Esophagus squamous epithelium (tissue), 5 donors: ENCODE data around the gene RNF180. TPM values are rescaled to one million over a fixed set of nuclear protein-coding genes. Genes with fewer than 3 reads are reported as not detected.
"Not testable (repeated sequence)": the region's sequence is repeated elsewhere in the genome, so short reads cannot be mapped to it uniquely, and the experiment has no call there.

Source experiments
- DNase-seq: peaks from one replicate; lab custom pipeline; 2025; lab: John Stamatoyannopoulos, UW
- H3K27ac ChIP-seq, 4 donors: fragments of 200-600 bp; sonication (generic); one replicate each; pipeline ENCODE4 v1.5.1; 2016 to 2019; ENCODE audit warnings: mild to moderate bottlenecking in 1 of 4
- H3K27me3 ChIP-seq, 4 donors: fragments of 200-600 bp; sonication (generic); 1 replicate in 3 of 4; 2 replicates in 1 of 4; pipeline versions ENCODE4 v1.5.1 to v1.6.0; 2017 to 2021; ENCODE audit warnings: antibody characterized with exemption in 1 of 4
- H3K36me3 ChIP-seq, 3 donors: fragments of 200-600 bp; sonication (generic); one replicate each; pipeline ENCODE4 v1.5.1; 2016 to 2019
- H3K4me1 ChIP-seq, 3 donors: fragments of 200-600 bp; sonication (generic); one replicate each; pipeline ENCODE4 v1.5.1; 2017 to 2019
- H3K4me3 ChIP-seq, 4 donors: fragments of 200-600 bp; sonication (generic); 1 replicate in 3 of 4; 2 replicates in 1 of 4; pipeline ENCODE4 v1.5.1; 2016 to 2019; ENCODE audit warnings: mild to moderate bottlenecking in 2 of 4, moderate library complexity in 1 of 4
- H3K9me3 ChIP-seq, 3 donors: fragments of 200-600 bp; sonication (generic); one replicate each; pipeline ENCODE4 v1.5.1; 2016 to 2019
- CTCF ChIP-seq, 6 experiments: fragments of 450-650 bp in 4 of 6; fragments of 200-600 bp in 2 of 6; sonication (generic) in 2 of 6; IDR thresholded peaks; one replicate each; pipeline ENCODE4 v1.5.1; 2016 to 2019; ENCODE audit warnings: antibody characterized with exemption in 6 of 6, mild to moderate bottlenecking in 4 of 6, moderate library complexity in 4 of 6
- POLR2A ChIP-seq, 4 donors: fragments of 450-650 bp; IDR thresholded peaks; one replicate each; pipeline ENCODE4 v1.6.1; 2017; ENCODE audit warnings: antibody characterized with exemption in 4 of 4, mild to moderate bottlenecking in 4 of 4, moderate library complexity in 3 of 4
- WGBS, 2 donors: methylation state at CpG; one replicate each; pipeline ENCODE4 v1.1.5; 2018; 5-methylcytosine and 5-hydroxymethylcytosine counted together
- intact Hi-C: fragments of 100-400 bp; cut with DNase I; formaldehyde crosslinking; loops from one replicate; pipeline ENCODE4 v1.15.0; 2022
- total RNA-seq, 4 donors: library from RNA; depleted of rRNA; stranded (reverse); fragments of >200 nt; gene quantifications; one replicate each; pipeline ENCODE4 v1.1.0, GENCODE V29; 2016
- donor health status: DM: yes; HTN: yes; CAD: no.

Gene RNF180
- total RNA-seq, 4 donors from 2014 or later = 2.1 to 9.5 (median 3.3) TPM

- H3K9me3 ChIP-seq = no peaks in the 10 kb centered on the region
- no peak overlapping the region for H3K27ac ChIP-seq
- intact Hi-C loops = no loop called here
- 71 to 90% methylated on average over 1 of the region's 1 CpG for WGBS, 2 donors
- no peaks in the 10 kb centered on the region for H3K27me3 ChIP-seq
- TF ChIP-seq POLR2A (IDR thresholded peaks at IDR 0.05) (no peak), CTCF (IDR thresholded peaks at IDR 0.05) (no peak)
- no peak overlapping the region for H3K4me3 ChIP-seq
- DNase-seq = no peak
- H3K4me1 ChIP-seq = peaks cover 0 to 6% (median 0%) of the 10 kb centered on the region in 3 donors
- no peaks in the 10 kb centered on the region for H3K36me3 ChIP-seq
Measured at GRCh38 chr5:64344501-64344900, 178.9 kb downstream of the RNF180 start.

GRCh38 chr5:64347309-64347708, 181.7 kb downstream of the RNF180 start:
- intact Hi-C loops = no loop called here
- Histone ChIP-seq H3K4me3 (no peak overlapping the region), H3K4me1 (no peaks in the 10 kb centered on the region), H3K27me3 (no peaks in the 10 kb centered on the region), H3K36me3 (no peaks in the 10 kb centered on the region), H3K27ac (no peak overlapping the region), H3K9me3 (no peaks in the 10 kb centered on the region)
- TF ChIP-seq POLR2A (IDR thresholded peaks at IDR 0.05) = no peak
- no peak for TF ChIP-seq CTCF (IDR thresholded peaks at IDR 0.05)
- no peak for DNase-seq

GRCh38 chr5:64364426-64364825, 198.8 kb downstream of the RNF180 start:
- Histone ChIP-seq H3K9me3 (peaks cover 0 to 15% (median 5%) of the 10 kb centered on the region in 3 donors), H3K4me3 (no peak overlapping the region), H3K27me3 (no peaks in the 10 kb centered on the region), H3K27ac (no peak overlapping the region), H3K36me3 (no peaks in the 10 kb centered on the region), H3K4me1 (no peaks in the 10 kb centered on the region)
- 64 to 69% methylated on average over 3 of the region's 3 CpGs for WGBS, 2 donors
- TF ChIP-seq CTCF (IDR thresholded peaks at IDR 0.05) (no peak), POLR2A (IDR thresholded peaks at IDR 0.05) (no peak)
- no peak for DNase-seq
- intact Hi-C loops = no loop called here

GRCh38 chr5:64384765-64385164, 219.1 kb downstream of the RNF180 start:
- no peak overlapping the region for H3K4me3 ChIP-seq
- H3K4me1 ChIP-seq = no peaks in the 10 kb centered on the region
- H3K9me3 ChIP-seq = no peaks in the 10 kb centered on the region
- H3K27me3 ChIP-seq = no peaks in the 10 kb centered on the region
- no peak overlapping the region for H3K27ac ChIP-seq
- no peak for DNase-seq
- intact Hi-C loops = no loop called here
- TF ChIP-seq CTCF (IDR thresholded peaks at IDR 0.05) (no peak), POLR2A (IDR thresholded peaks at IDR 0.05) (no peak)
- H3K36me3 ChIP-seq = no peaks in the 10 kb centered on the region

- Histone ChIP-seq H3K27me3 (no peaks in the 10 kb centered on the region), H3K4me3 (no peak overlapping the region), H3K9me3 (no peaks in the 10 kb centered on the region), H3K36me3 (no peaks in the 10 kb centered on the region), H3K4me1 (no peaks in the 10 kb centered on the region), H3K27ac (no peak overlapping the region)
- intact Hi-C loops = no loop called here
- WGBS, 2 donors = 50 to 74% methylated on average over 1 of the region's 1 CpG
- TF ChIP-seq CTCF (IDR thresholded peaks at IDR 0.05) = no peak
- no peak for TF ChIP-seq POLR2A (IDR thresholded peaks at IDR 0.05)
- no peak for DNase-seq
Measured at GRCh38 chr5:64397552-64397951, 231.9 kb downstream of the RNF180 start.

GRCh38 chr5:64398735-64399134, 233.1 kb downstream of the RNF180 start:
- H3K9me3 ChIP-seq, H3K27me3 ChIP-seq, H3K4me1 ChIP-seq, intact Hi-C loops, H3K27ac ChIP-seq, DNase-seq, H3K36me3 ChIP-seq, H3K4me3 ChIP-seq: not testable (repeated sequence)
- 83 to 89% methylated on average over 5 of the region's 5 CpGs for WGBS, 2 donors

- H3K4me1 ChIP-seq, H3K27me3 ChIP-seq, H3K4me3 ChIP-seq, H3K9me3 ChIP-seq, H3K27ac ChIP-seq, DNase-seq, intact Hi-C loops, H3K36me3 ChIP-seq: not testable (repeated sequence)
- WGBS, 2 donors = 48 to 52% methylated on average over 3 of the region's 5 CpGs
Measured at GRCh38 chr5:64407103-64407825, 241.6 kb downstream of the RNF180 start.
